Measurements from ENCODE around the gene HSF2BP. TPM values are rescaled to one million over a fixed set of nuclear protein-coding genes. Genes with fewer than 3 reads are reported as not detected.

HSF2BP gene
- total and polyA plus RNA-seq, 2 of the 8 experiments (the other 6 are each of a cell fraction or from before 2014, with no cell fraction given), result 0.51 to 0.93 TPM

DNA sequence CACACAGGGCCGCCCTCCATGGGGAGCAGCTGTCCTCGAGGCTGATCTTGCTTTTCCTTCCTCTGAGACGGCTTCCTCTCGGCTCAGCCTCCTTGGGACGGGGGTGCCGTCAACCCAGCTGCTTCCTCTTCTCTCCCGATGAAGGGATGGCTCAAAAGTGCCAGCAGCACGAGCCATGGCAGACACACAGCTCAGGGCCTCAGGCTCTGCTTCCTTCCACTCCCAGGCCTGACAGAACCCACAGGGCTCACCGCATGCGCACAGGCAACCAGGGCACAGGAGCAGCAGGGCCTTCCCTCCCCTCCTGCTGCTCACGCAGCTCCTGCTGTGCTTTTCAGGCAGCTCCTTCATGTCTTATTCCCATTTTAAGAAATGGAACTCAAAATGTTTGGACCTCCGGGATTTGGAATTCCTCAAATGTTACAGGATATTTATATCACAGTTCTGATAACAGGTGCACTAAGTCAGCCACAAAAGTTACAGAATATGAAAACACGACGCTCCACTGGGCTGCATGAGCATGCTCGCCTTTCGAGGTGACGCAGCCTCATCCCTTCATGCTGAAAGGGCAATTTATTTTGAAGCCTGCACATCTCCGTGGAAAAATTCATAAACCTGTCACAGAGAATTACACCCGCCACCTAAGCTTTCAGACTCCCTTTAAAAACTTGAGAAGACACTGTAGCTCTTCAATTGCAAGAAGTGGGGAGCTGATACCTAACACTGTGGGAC lies 84.4 kb downstream of the HSF2BP start:
- no peak overlapping the region for H3K56ac ChIP-seq (replicated peaks; ENCODE audit: insufficient read length, low read depth, low read length)
- DNase-seq (ENCODE audit: low read depth in 1 of 2, low spot score in 2 of 2) (no peak), FAIRE-seq (no peak)
- no peaks in the 10 kb centered on the region for H4K20me1 ChIP-seq (replicated peaks in 1 of 2; ENCODE audit: control insufficient read depth in 1 of 2, insufficient read depth in 2 of 2, low read length in 2 of 2)
- H2BK12ac ChIP-seq (ENCODE audit: low read depth, low read length), result no peak overlapping the region
- H3K27me3 ChIP-seq (replicated peaks in 1 of 4; ENCODE audit: control insufficient read depth in 3 of 4, extremely low read depth in 1 of 4, insufficient read depth in 3 of 4, low read length in 3 of 4), result 0 out of 7 replicates have a peak, but pooled peaks cover 0 to 2% (median 0%) of the 10 kb centered on the region in 4 experiments
- no peak overlapping the region for H3K4ac ChIP-seq (replicated peaks; ENCODE audit: insufficient read length, low read depth, low read length)
- H3K9me3 ChIP-seq (ENCODE audit: insufficient read depth in 2 of 2, low read depth in 1 of 2, low read length in 1 of 2), result no peaks in the 10 kb centered on the region
- no peak overlapping the region for H2BK120ac ChIP-seq (replicated peaks; ENCODE audit: low read depth, low read length)
- WGBS, 2 experiments (ENCODE audit: extremely low coverage in 1 of 2, insufficient coverage in 1 of 2, insufficient read length in 1 of 2, insufficient replicate concordance in 2 of 2, low coverage in 1 of 2, low lambda C conversion rate in 2 of 2, missing lambda C conversion rate in 1 of 2), result 89% methylated on average over 19 of the region's 19 CpGs; no CpG with 5 or more reads in 1 of the 2 experiments
- no peak overlapping the region; the same call in 1 of the 2 replicates for H3K18ac ChIP-seq (ENCODE audit: extremely low read depth, low read length)
- no peak overlapping the region for H2BK20ac ChIP-seq (ENCODE audit: low read length)
- CTCF ChIA-PET (ENCODE audit: partially characterized antibody), result no interaction called here
- H4K8ac ChIP-seq (ENCODE audit: extremely low read depth, insufficient read depth, low read length), result no peak overlapping the region; the same call in 1 of the 2 replicates
- H4K5ac ChIP-seq (ENCODE audit: insufficient read length, low read depth, low read length), result no peak overlapping the region
- no peak overlapping the region for H3K23ac ChIP-seq (ENCODE audit: insufficient read length)
- no peaks in the 10 kb centered on the region for H3K79me2 ChIP-seq (ENCODE audit: control insufficient read depth in 1 of 2, insufficient read depth in 2 of 2, low read length in 2 of 2)
- no peak overlapping the region for H2BK15ac ChIP-seq (ENCODE audit: low read length)
- no peak overlapping the region for H3K14ac ChIP-seq (ENCODE audit: insufficient read length)
- H2AFZ ChIP-seq (ENCODE audit: low read length), result no peak overlapping the region
- no peak for TF ChIP-seq MAFK (IDR thresholded peaks at IDR 0.05; ENCODE audit: low read depth, low read length)
- no peak overlapping the region for H4K91ac ChIP-seq (replicated peaks; ENCODE audit: insufficient read length, low read length)
- H3K4me1 ChIP-seq (replicated peaks in 1 of 4; ENCODE audit: control insufficient read depth in 3 of 4, insufficient read depth in 4 of 4, low read length in 3 of 4), result peaks cover 0 to 3% (median 1%) of the 10 kb centered on the region in 4 experiments; a peak in 2 of 7 replicates
- no peak overlapping the region for H3K27ac ChIP-seq (ENCODE audit: low read depth, low read length)
- H2AK5ac ChIP-seq (ENCODE audit: low read depth, low read length), result no peak overlapping the region
- POLR2A ChIA-PET (ENCODE audit: partially characterized antibody), result no interaction called here
- no peaks in the 10 kb centered on the region for H3K79me1 ChIP-seq (ENCODE audit: low read depth, low read length)
- no peak overlapping the region for H2BK5ac ChIP-seq (ENCODE audit: low read depth, low read length)
- no peak overlapping the region for H3K9ac ChIP-seq (replicated peaks in 1 of 4; ENCODE audit: extremely low read depth in 1 of 4, low read depth in 3 of 4, low read length in 3 of 4)
- H3K4me2 ChIP-seq (ENCODE audit: insufficient read depth in 1 of 2, low read depth in 2 of 2, low read length in 2 of 2), result no peak overlapping the region
- H3K36me3 ChIP-seq (ENCODE audit: control insufficient read depth in 2 of 4, insufficient read depth in 4 of 4, low read length in 3 of 4), result no peaks in the 10 kb centered on the region
- H3K4me3 ChIP-seq (ENCODE audit: extremely low read depth in 1 of 4, insufficient read depth in 2 of 4, low read depth in 3 of 4, low read length in 4 of 4), result no peak overlapping the region
- H3K23me2 ChIP-seq (ENCODE audit: low read depth, low read length), result no peaks in the 10 kb centered on the region
